Astrocyte (in vitro differentiated cells and primary cell): ENCODE measurements around the gene SLC16A9. TPM values are rescaled to one million over a fixed set of nuclear protein-coding genes. Genes with fewer than 3 reads are reported as not detected.

Source experiments
- DNase-seq: peaks from one replicate; pipeline ENCODE4 v3.0.0-alpha.2; 2010; ENCODE audit warnings: low read depth
- FAIRE-seq: peaks from 2 replicates; lab custom pipeline; 2011; peaks lifted over from hg19 to GRCh38; lab: Jason Lieb, UNC
- H2AFZ ChIP-seq: 2 replicates; pipeline ENCODE4 v1.6.0; 2012; ENCODE audit warnings: low read depth, low read length, inconsistent platforms
- H3K27ac ChIP-seq: 2 replicates; pipeline ENCODE4 v1.5.1; 2011; ENCODE audit warnings: low read depth, low read length, inconsistent platforms
- H3K27me3 ChIP-seq: 2 replicates; pipeline ENCODE4 v1.6.0; 2011; ENCODE audit warnings: low read length, inconsistent platforms; ENCODE audit not compliant: insufficient read depth
- H3K36me3 ChIP-seq: 2 replicates; pipeline ENCODE4 v1.5.1; 2011; ENCODE audit warnings: low read length, inconsistent platforms; ENCODE audit not compliant: insufficient read depth
- H3K4me1 ChIP-seq: 2 replicates; pipeline ENCODE4 v1.5.1; 2011; ENCODE audit warnings: low read length, inconsistent platforms; ENCODE audit not compliant: insufficient read depth
- H3K4me2 ChIP-seq: 2 replicates; pipeline ENCODE4 v1.6.0; 2012; ENCODE audit warnings: low read length, inconsistent platforms
- H3K4me3 ChIP-seq: 2 replicates; pipeline ENCODE4 v1.5.1; 2011; ENCODE audit warnings: low read depth, mild to moderate bottlenecking, low read length, inconsistent platforms; ENCODE audit not compliant: insufficient read depth
- H3K79me2 ChIP-seq: 2 replicates; pipeline ENCODE4 v1.6.0; 2012; ENCODE audit warnings: mild to moderate bottlenecking, low read length, inconsistent platforms; ENCODE audit not compliant: insufficient read depth
- H3K9ac ChIP-seq: 2 replicates; pipeline ENCODE4 v1.6.0; 2012; ENCODE audit warnings: mild to moderate bottlenecking, low read length, inconsistent platforms
- H3K9me3 ChIP-seq: 2 replicates; pipeline ENCODE4 v1.5.1; 2012; ENCODE audit warnings: low read depth, mild to moderate bottlenecking, low read length, inconsistent platforms; ENCODE audit not compliant: insufficient read depth
- H4K20me1 ChIP-seq: 2 replicates; pipeline ENCODE4 v1.6.0; 2012; ENCODE audit warnings: low read length, inconsistent platforms; ENCODE audit not compliant: insufficient read depth
- H3K27ac Mint-ChIP-seq: one replicate; pipeline ENCODE4 v1.8.0; 2021; ENCODE audit warnings: mild to moderate bottlenecking, mixed read lengths; ENCODE audit not compliant: unreplicated experiment
- H3K27me3 Mint-ChIP-seq: one replicate; pipeline ENCODE4 v1.8.0; 2021; ENCODE audit warnings: low read depth, mixed read lengths; ENCODE audit not compliant: unreplicated experiment
- H3K36me3 Mint-ChIP-seq: one replicate; pipeline ENCODE4 v1.8.0; 2021; ENCODE audit warnings: low read depth, mixed read lengths; ENCODE audit not compliant: unreplicated experiment
- H3K4me1 Mint-ChIP-seq: one replicate; pipeline ENCODE4 v1.8.0; 2021; ENCODE audit warnings: low read depth, mixed read lengths; ENCODE audit not compliant: unreplicated experiment
- H3K4me3 Mint-ChIP-seq: one replicate; pipeline ENCODE4 v1.8.0; 2021; ENCODE audit warnings: mild to moderate bottlenecking, moderate library complexity, mixed read lengths; ENCODE audit not compliant: unreplicated experiment
- H3K9me3 Mint-ChIP-seq: one replicate; pipeline ENCODE4 v1.8.0; 2021; ENCODE audit warnings: mild to moderate bottlenecking, mixed read lengths; ENCODE audit not compliant: unreplicated experiment
- CTCF ChIP-seq: IDR thresholded peaks from 2 replicates; pipeline ENCODE4 v1.5.1; 2011; ENCODE audit warnings: low read depth, mild to moderate bottlenecking, inconsistent platforms, low read length, moderate library complexity; ENCODE audit not compliant: insufficient read depth
- EZH2 ChIP-seq: IDR thresholded peaks from 2 replicates; pipeline ENCODE4 v1.6.1; 2012; ENCODE audit warnings: mild to moderate bottlenecking, low read length, inconsistent platforms; ENCODE audit not compliant: insufficient read depth
- total RNA-seq: library from RNA; stranded (reverse); gene quantifications from 2 replicates; pipeline ENCODE4 v1.2.1, GENCODE V29; 2021

The SLC16A9 gene
- total RNA-seq, 1 donor from 2014 or later = 3.4 TPM

- H2AFZ ChIP-seq = no peak overlapping the region
- Mint-ChIP-seq H3K36me3 (no peaks in the 10 kb centered on the region), H3K4me3 (no peak overlapping the region), H3K4me1 (no peaks in the 10 kb centered on the region), H3K9me3 (peaks cover 2% of the 10 kb centered on the region), H3K27me3 (peaks cover 2% of the 10 kb centered on the region), H3K27ac (no peak overlapping the region)
- H3K36me3 ChIP-seq = no peaks in the 10 kb centered on the region
- no peak for FAIRE-seq
- no peak overlapping the region for H3K27ac ChIP-seq
- no peaks in the 10 kb centered on the region for H4K20me1 ChIP-seq
- DNase-seq = no peak
- H3K9ac ChIP-seq = no peak overlapping the region
- H3K9me3 ChIP-seq = no peaks in the 10 kb centered on the region
- H3K79me2 ChIP-seq = no peaks in the 10 kb centered on the region
- H3K4me1 ChIP-seq = no peaks in the 10 kb centered on the region
- no peak overlapping the region for H3K4me3 ChIP-seq
- no peak overlapping the region for H3K4me2 ChIP-seq
- TF ChIP-seq CTCF (no peak), EZH2 (no peak)
- H3K27me3 ChIP-seq = peaks cover 4% of the 10 kb centered on the region
These were observed 77.5 kb downstream of the SLC16A9 start for GRCh38 chr10:59631882-59632807.

- Mint-ChIP-seq H3K4me1 (no peaks in the 10 kb centered on the region), H3K27me3 (peaks cover 2% of the 10 kb centered on the region)
These were observed 78.4 kb downstream of the SLC16A9 start for GRCh38 chr10:59631237-59631636.

More at GRCh38 chr10:59631237-59631636, 78.4 kb downstream of the SLC16A9 start:
- H3K79me2 ChIP-seq = no peaks in the 10 kb centered on the region
- H4K20me1 ChIP-seq = no peaks in the 10 kb centered on the region
- no peaks in the 10 kb centered on the region for H3K36me3 Mint-ChIP-seq
- no peak for FAIRE-seq
- no peaks in the 10 kb centered on the region for H3K4me1 ChIP-seq
- H3K27ac Mint-ChIP-seq = no peak overlapping the region
- no peak for DNase-seq
- H3K36me3 ChIP-seq = no peaks in the 10 kb centered on the region
- H3K4me3 Mint-ChIP-seq = no peak overlapping the region
- H3K9ac ChIP-seq = no peak overlapping the region
- no peak overlapping the region for H3K4me3 ChIP-seq
- no peaks in the 10 kb centered on the region for H3K9me3 Mint-ChIP-seq
- no peak for TF ChIP-seq CTCF
- no peak for TF ChIP-seq EZH2
- H3K4me2 ChIP-seq = no peak overlapping the region
- no peak overlapping the region for H3K27ac ChIP-seq
- no peak overlapping the region for H2AFZ ChIP-seq
- peaks cover 4% of the 10 kb centered on the region for H3K27me3 ChIP-seq
- H3K9me3 ChIP-seq = no peaks in the 10 kb centered on the region
